Measurements from ENCODE around the gene KCNMA1. TPM values are rescaled to one million over a fixed set of nuclear protein-coding genes. Genes with fewer than 3 reads are reported as not detected.

The KCNMA1 gene
- total and polyA plus RNA-seq, 9 of the 15 experiments (the other 6 are each of a cell fraction or from before 2014, with no cell fraction given): 0.01 to 0.95 (median 0.15) TPM; not detected in 4

- no peak for FAIRE-seq
Observed at GRCh38 chr10:77152256-77152655, 485.4 kb downstream of the KCNMA1 start.

More at GRCh38 chr10:77152256-77152655, 485.4 kb downstream of the KCNMA1 start:
- CTCF ChIA-PET (ENCODE audit: low intra/inter-chr PET ratio): no interaction called here
- intact Hi-C loops (cut with micrococcal nuclease): no loop called here
- Histone ChIP-seq H3K79me2 (ENCODE audit: control insufficient read depth, insufficient read depth, low read length) (no peaks in the 10 kb centered on the region), H2AFZ (ENCODE audit: low read depth, low read length) (no peak overlapping the region), H4K20me1 (replicated peaks; ENCODE audit: control insufficient read depth, insufficient read depth, low read length) (no peaks in the 10 kb centered on the region), H3K4me1 (replicated peaks in 1 of 2; ENCODE audit: control insufficient read depth in 2 of 2, insufficient read depth in 2 of 2, low read length in 2 of 2) (no peaks in the 10 kb centered on the region), H3K27me3 (ENCODE audit: control insufficient read depth in 2 of 2, insufficient read depth in 2 of 2, low read length in 2 of 2) (peaks cover 4 to 9% of the 10 kb centered on the region in 2 experiments; a peak in 3 of 5 replicates), H3K9me1 (ENCODE audit: control insufficient read depth, insufficient read depth, low read length) (no peaks in the 10 kb centered on the region), H3K27ac (ENCODE audit: extremely low read depth, low read depth, low read length) (no peak overlapping the region), H3K9ac (ENCODE audit: insufficient read depth in 1 of 2, low read depth in 2 of 2, low read length in 2 of 2) (no peak overlapping the region), H3K4me2 (ENCODE audit: insufficient read depth, low read length) (no peak overlapping the region), H3K9me3 (replicated peaks; ENCODE audit: control insufficient read depth, insufficient read depth, low read depth, low read length) (no peaks in the 10 kb centered on the region), H3K4me3 (no peak overlapping the region), H3K36me3 (ENCODE audit: control insufficient read depth, insufficient read depth, low read length) (no peaks in the 10 kb centered on the region)
- in situ Hi-C loops (cut with MboI): no loop called here
- BruUV-seq (replicated peaks): no TSS peak
- no peak for DNase-seq (ENCODE audit: extremely low read depth in 1 of 4, low spot score in 3 of 4)
- TF ChIP-seq L3MBTL2 (IDR thresholded peaks at IDR 0.05) (no peak), ELF1 (tag; IDR thresholded peaks at IDR 0.05) (no peak), ZNF224 (CRISPR knock-in tag; IDR thresholded peaks at IDR 0.05) (no peak), KDM1A (IDR thresholded peaks at IDR 0.05) (no peak), ZNF239 (CRISPR knock-in tag; IDR thresholded peaks at IDR 0.05) (no peak), CBFA2T3 (IDR thresholded peaks at IDR 0.05) (no peak), ZFP36 (IDR thresholded peaks at IDR 0.05; ENCODE audit: low read depth, low read length, partially characterized antibody) (no peak)
- TF ChIP-seq, protein P1, sequence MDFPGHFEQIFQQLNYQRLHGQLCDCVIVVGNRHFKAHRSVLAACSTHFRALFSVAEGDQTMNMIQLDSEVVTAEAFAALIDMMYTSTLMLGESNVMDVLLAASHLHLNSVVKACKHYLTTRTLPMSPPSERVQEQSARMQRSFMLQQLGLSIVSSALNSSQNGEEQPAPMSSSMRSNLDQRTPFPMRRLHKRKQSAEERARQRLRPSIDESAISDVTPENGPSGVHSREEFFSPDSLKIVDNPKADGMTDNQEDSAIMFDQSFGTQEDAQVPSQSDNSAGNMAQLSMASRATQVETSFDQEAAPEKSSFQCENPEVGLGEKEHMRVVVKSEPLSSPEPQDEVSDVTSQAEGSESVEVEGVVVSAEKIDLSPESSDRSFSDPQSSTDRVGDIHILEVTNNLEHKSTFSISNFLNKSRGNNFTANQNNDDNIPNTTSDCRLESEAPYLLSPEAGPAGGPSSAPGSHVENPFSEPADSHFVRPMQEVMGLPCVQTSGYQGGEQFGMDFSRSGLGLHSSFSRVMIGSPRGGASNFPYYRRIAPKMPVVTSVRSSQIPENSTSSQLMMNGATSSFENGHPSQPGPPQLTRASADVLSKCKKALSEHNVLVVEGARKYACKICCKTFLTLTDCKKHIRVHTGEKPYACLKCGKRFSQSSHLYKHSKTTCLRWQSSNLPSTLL (IDR thresholded peaks at IDR 0.05): no peak
- TF ChIP-seq, protein P2, sequence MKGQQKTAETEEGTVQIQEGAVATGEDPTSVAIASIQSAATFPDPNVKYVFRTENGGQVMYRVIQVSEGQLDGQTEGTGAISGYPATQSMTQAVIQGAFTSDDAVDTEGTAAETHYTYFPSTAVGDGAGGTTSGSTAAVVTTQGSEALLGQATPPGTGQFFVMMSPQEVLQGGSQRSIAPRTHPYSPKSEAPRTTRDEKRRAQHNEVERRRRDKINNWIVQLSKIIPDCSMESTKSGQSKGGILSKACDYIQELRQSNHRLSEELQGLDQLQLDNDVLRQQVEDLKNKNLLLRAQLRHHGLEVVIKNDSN (CRISPR knock-in tag; IDR thresholded peaks at IDR 0.05): no peak
- 0% methylated on average over 1 of the region's 1 CpG for WGBS (ENCODE audit: insufficient coverage, low coverage, missing lambda C conversion rate)
- POLR2A ChIA-PET: no interaction called here
- no peak for ATAC-seq
